ENCODE results near the gene SETD5. TPM values are rescaled to one million over a fixed set of nuclear protein-coding genes. Genes with fewer than 3 reads are reported as not detected.
A peak's percentile ranks its signal among the peaks of the same experiment; 100 is the strongest.

SETD5 gene
- total RNA-seq, 2 donors from 2014 or later, result 58.4 to 118 TPM

DNA sequence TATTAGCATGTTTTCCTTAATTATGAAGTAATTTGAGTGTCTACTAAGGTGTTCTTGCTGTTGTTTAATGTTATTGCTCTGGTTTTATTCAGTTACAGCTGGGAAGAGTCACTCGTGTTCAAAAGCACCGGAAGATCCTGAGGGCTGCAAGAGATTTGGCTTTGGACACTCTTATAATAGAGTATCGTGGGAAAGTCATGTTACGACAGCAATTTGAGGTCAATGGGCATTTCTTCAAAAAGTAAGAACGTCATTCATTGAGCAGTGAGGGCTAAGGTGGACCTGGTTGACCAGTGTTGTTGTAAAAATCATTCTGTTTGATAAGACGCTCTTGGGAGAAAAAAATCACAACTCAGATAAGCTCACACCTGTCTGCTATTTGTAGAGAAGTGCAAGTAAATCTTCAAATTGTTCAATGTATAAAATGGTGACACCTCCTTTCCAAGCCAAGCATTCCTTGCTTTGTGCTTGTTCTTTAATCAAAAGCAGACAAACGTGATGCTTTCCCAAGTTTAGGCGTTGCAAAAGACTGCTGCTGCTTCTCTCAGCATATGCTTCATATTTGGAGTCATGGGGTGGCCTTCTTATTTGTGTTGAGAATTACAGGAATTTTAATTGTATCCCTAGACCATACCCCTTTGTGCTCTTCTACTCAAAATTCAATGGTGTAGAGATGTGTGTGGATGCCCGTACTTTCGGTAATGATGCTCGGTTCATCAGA is 44.2 kb downstream of the SETD5 start:
- WGBS, result 90% methylated on average over 11 of the region's 11 CpGs
- no peak for TF ChIP-seq POLR2AphosphoS5 (IDR thresholded peaks at IDR 0.05)
- TF ChIP-seq, protein P1, sequence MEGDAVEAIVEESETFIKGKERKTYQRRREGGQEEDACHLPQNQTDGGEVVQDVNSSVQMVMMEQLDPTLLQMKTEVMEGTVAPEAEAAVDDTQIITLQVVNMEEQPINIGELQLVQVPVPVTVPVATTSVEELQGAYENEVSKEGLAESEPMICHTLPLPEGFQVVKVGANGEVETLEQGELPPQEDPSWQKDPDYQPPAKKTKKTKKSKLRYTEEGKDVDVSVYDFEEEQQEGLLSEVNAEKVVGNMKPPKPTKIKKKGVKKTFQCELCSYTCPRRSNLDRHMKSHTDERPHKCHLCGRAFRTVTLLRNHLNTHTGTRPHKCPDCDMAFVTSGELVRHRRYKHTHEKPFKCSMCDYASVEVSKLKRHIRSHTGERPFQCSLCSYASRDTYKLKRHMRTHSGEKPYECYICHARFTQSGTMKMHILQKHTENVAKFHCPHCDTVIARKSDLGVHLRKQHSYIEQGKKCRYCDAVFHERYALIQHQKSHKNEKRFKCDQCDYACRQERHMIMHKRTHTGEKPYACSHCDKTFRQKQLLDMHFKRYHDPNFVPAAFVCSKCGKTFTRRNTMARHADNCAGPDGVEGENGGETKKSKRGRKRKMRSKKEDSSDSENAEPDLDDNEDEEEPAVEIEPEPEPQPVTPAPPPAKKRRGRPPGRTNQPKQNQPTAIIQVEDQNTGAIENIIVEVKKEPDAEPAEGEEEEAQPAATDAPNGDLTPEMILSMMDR (IDR thresholded peaks at IDR 0.05), result no peak
- no peak for TF ChIP-seq POLR2A (IDR thresholded peaks at IDR 0.05)
- DNase-seq (ENCODE audit: low spot score), result no peak
- no peak overlapping the region for H3K4me3 ChIP-seq
- no peaks in the 10 kb centered on the region for H3K9me3 ChIP-seq
- intact Hi-C loops (cut with DNase I), result no loop called here
- no peaks in the 10 kb centered on the region for H3K27me3 ChIP-seq (replicated peaks; ENCODE audit: insufficient read depth)
- no peak overlapping the region for H3K27ac ChIP-seq
- H3K4me1 ChIP-seq (replicated peaks), result no peaks in the 10 kb centered on the region
- H3K36me3 ChIP-seq, result peaks cover 10 to 24% of the 10 kb centered on the region in 2 donors

DNA sequence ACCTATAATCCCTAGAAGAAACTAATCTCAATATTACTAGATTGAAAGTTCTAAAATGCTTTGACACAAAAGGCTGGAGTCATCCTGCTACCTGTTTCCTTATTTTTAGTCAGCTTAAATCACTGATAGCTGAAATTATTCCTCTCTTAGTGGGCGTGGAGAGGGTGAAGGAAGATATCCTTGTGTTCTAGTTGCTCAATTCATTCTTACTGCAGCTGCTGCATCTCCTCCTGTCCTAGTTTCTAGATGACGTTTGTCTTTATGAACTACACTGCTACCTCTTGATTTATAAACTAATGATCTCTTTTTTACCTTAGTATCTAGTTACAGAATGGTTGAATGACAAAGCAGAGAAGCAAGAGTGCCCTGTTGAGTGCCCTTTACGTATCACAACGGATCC is 50.7 kb downstream of the SETD5 start:
- peaks cover under 1 to 15% of the 10 kb centered on the region in 2 donors for H3K36me3 ChIP-seq
- no peaks in the 10 kb centered on the region for H3K4me1 ChIP-seq (replicated peaks)
- H3K27me3 ChIP-seq (replicated peaks; ENCODE audit: insufficient read depth), result no peaks in the 10 kb centered on the region
- WGBS, result 81% methylated on average over 4 of the region's 4 CpGs
- no peak overlapping the region for H3K4me3 ChIP-seq
- no peak overlapping the region for H3K27ac ChIP-seq
- intact Hi-C loops (cut with DNase I), result no loop called here
- TF ChIP-seq, protein P1 (IDR thresholded peaks at IDR 0.05), result no peak
- TF ChIP-seq POLR2AphosphoS5 (IDR thresholded peaks at IDR 0.05) (no peak), POLR2A (IDR thresholded peaks at IDR 0.05) (no peak)
- H3K9me3 ChIP-seq, result no peaks in the 10 kb centered on the region
- no peak for DNase-seq (ENCODE audit: low spot score)

DNA sequence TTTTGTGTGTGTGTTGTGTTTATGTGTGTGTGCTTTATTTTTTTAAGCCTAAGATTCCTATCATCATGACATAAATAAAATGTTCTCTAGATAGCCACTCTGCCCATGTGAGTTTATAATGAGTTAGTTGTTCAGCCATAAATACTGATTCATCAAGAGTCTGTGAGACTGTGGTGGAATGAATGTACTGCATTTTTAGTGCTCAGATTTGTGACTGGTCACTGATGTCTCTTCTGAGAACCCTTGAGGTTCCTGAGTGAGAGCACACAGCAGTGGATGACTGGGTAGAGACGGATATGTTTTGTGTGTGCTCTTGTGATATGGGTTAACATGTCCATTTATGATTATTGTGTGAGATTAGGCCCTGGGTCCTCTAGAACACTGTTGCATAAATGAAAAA is 51.2 kb downstream of the SETD5 start:
- Histone ChIP-seq H3K9me3 (no peaks in the 10 kb centered on the region), H3K27ac (no peak overlapping the region), H3K27me3 (replicated peaks; ENCODE audit: insufficient read depth) (no peaks in the 10 kb centered on the region), H3K4me3 (no peak overlapping the region), H3K4me1 (replicated peaks) (no peaks in the 10 kb centered on the region), H3K36me3 (peaks cover 0 to 15% of the 10 kb centered on the region in 2 donors)
- WGBS, result 81% methylated on average over 1 of the region's 1 CpG
- no peak for DNase-seq (ENCODE audit: low spot score)
- no peak for TF ChIP-seq POLR2AphosphoS5 (IDR thresholded peaks at IDR 0.05)
- TF ChIP-seq, protein P1 (IDR thresholded peaks at IDR 0.05), result peak in 1 of 4 experiments; percentile 9
- intact Hi-C loops (cut with DNase I), result no loop called here

DNA sequence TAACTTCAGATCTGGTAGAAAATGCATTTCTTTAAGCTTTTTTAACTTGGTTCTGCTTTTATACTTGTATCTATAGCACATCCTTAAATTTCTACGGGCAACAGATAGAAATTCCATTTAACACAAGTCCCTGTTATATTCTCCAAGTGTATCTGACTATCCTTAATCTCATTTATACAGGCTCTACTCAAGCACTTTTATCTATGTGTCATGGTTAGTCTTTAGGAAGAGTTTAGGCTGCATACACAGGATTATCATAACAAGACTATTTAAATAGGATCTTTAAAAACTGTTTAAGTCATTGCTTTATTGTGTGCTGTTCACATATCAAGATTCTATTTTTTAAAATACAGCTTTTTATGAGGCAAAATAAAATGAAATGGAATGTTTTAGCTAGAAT is 52.7 kb downstream of the SETD5 start:
- intact Hi-C loops (cut with DNase I), result no loop called here
- TF ChIP-seq, protein P1 (IDR thresholded peaks at IDR 0.05), result no peak
- TF ChIP-seq POLR2A (IDR thresholded peaks at IDR 0.05), result no peak
- no peak for TF ChIP-seq POLR2AphosphoS5 (IDR thresholded peaks at IDR 0.05)
- whole genome bisulfite sequencing, result 90% methylated on average over 1 of the region's 1 CpG
- DNase-seq (ENCODE audit: low spot score), result no peak
- H3K4me3 ChIP-seq, result no peak overlapping the region
- no peaks in the 10 kb centered on the region for H3K4me1 ChIP-seq (replicated peaks)
- no peak overlapping the region for H3K27ac ChIP-seq
- no peaks in the 10 kb centered on the region for H3K27me3 ChIP-seq (replicated peaks; ENCODE audit: insufficient read depth)
- no peaks in the 10 kb centered on the region for H3K9me3 ChIP-seq
- peaks cover 0 to 20% of the 10 kb centered on the region in 2 donors for H3K36me3 ChIP-seq

DNA sequence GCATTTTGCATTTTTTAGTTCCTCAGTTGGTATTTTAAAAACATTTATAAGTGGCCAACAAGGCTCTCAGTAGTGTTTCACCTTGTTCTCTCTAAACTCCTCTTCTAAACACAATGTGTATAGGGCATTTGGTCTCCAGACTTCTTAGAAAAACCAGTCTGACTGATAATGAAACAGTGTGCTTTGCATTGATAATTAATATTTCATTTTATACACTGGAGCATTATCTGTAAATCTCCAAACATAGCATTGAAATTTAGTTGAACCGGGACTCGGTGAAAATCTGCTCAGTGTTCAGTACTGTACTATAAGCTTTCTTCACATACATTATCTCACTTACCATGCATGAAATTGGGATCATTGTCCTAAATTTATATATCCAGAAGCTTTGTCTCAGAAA is 53.6 kb downstream of the SETD5 start:
- 89% methylated on average over 2 of the region's 2 CpGs for WGBS
- TF ChIP-seq POLR2AphosphoS5 (IDR thresholded peaks at IDR 0.05), result no peak
- TF ChIP-seq, protein P1 (IDR thresholded peaks at IDR 0.05), result no peak
- TF ChIP-seq POLR2A (IDR thresholded peaks at IDR 0.05), result no peak
- H3K4me3 ChIP-seq, result no peak overlapping the region
- peaks cover 0 to 20% of the 10 kb centered on the region in 2 donors for H3K36me3 ChIP-seq
- H3K9me3 ChIP-seq, result no peaks in the 10 kb centered on the region
- H3K4me1 ChIP-seq (replicated peaks), result no peaks in the 10 kb centered on the region
- no peak overlapping the region for H3K27ac ChIP-seq
- intact Hi-C loops (cut with DNase I), result no loop called here
- H3K27me3 ChIP-seq (replicated peaks; ENCODE audit: insufficient read depth), result no peaks in the 10 kb centered on the region
- DNase-seq (ENCODE audit: low spot score), result no peak
